H9 (cell line): ENCODE results near the gene TMEM238. TPM values are rescaled to one million over a fixed set of nuclear protein-coding genes. Genes with fewer than 3 reads are reported as not detected.

Experiments used
- DNase-seq: peaks from one replicate; pipeline ENCODE4 v3.0.0-alpha.2; 2017
- H2AFZ ChIP-seq: one replicate; pipeline ENCODE4 v1.6.1; 2013; ENCODE audit warnings: mild to moderate bottlenecking, low read length, control low read depth, moderate library complexity
- H2AK5ac ChIP-seq: 2 replicates; pipeline ENCODE4 v1.6.1; 2013; ENCODE audit warnings: low read length, control low read depth, mixed read lengths; ENCODE audit not compliant: insufficient read length
- H2BK120ac ChIP-seq: one replicate; pipeline ENCODE4 v1.6.1; 2013; ENCODE audit warnings: low read depth, mild to moderate bottlenecking, low read length, control low read depth, inconsistent platforms; ENCODE audit not compliant: poor library complexity, severe bottlenecking
- H2BK12ac ChIP-seq: 2 replicates; pipeline ENCODE4 v1.6.1; 2013; ENCODE audit warnings: low read length, control low read depth, mixed read lengths, low read depth; ENCODE audit not compliant: insufficient read length
- H2BK15ac ChIP-seq: 2 replicates; pipeline ENCODE4 v1.6.1; 2013; ENCODE audit warnings: low read depth, low read length, control low read depth
- H2BK20ac ChIP-seq: one replicate; pipeline ENCODE4 v1.6.1; 2013; ENCODE audit warnings: low read depth, mild to moderate bottlenecking, low read length, control low read depth, inconsistent platforms; ENCODE audit not compliant: poor library complexity, severe bottlenecking
- H2BK5ac ChIP-seq: 2 replicates; pipeline ENCODE4 v1.6.1; 2013; ENCODE audit warnings: low read length, control low read depth, mixed read lengths; ENCODE audit not compliant: insufficient read length
- H3K14ac ChIP-seq: 2 replicates; pipeline ENCODE4 v1.6.1; 2013; ENCODE audit warnings: low read length, control low read depth; ENCODE audit not compliant: insufficient read depth
- H3K18ac ChIP-seq: 2 replicates; pipeline ENCODE4 v1.6.1; 2013; ENCODE audit warnings: low read depth, mild to moderate bottlenecking, mixed read lengths, low read length, control low read depth; ENCODE audit not compliant: insufficient read length
- H3K23ac ChIP-seq: 2 replicates; pipeline ENCODE4 v1.6.1; 2013; ENCODE audit warnings: low read length, control low read depth, mixed read lengths, low read depth; ENCODE audit not compliant: insufficient read length
- H3K23me2 ChIP-seq: 2 replicates; pipeline ENCODE4 v1.6.1; 2013; ENCODE audit warnings: low read depth, mild to moderate bottlenecking, mixed read lengths, low read length, control low read depth; ENCODE audit not compliant: insufficient read length, poor library complexity, severe bottlenecking
- H3K27ac ChIP-seq: 2 replicates; pipeline ENCODE4 v1.5.1; 2013; ENCODE audit warnings: low read length, control low read depth, mixed read lengths, low read depth; ENCODE audit not compliant: insufficient read length
- H3K27me3 ChIP-seq: 2 replicates; pipeline ENCODE4 v1.6.1; 2013; ENCODE audit warnings: low read length, control low read depth, inconsistent platforms; ENCODE audit not compliant: insufficient read depth
- H3K4ac ChIP-seq: 2 replicates; pipeline ENCODE4 v1.6.1; 2013; ENCODE audit warnings: low read depth, mild to moderate bottlenecking, control low read depth, inconsistent platforms, low read length, moderate library complexity
- H3K4me1 ChIP-seq: 2 replicates; pipeline ENCODE4 v1.6.1; 2013; ENCODE audit warnings: low read length, control low read depth, inconsistent platforms; ENCODE audit not compliant: insufficient read depth
- H3K4me2 ChIP-seq: 2 replicates; pipeline ENCODE4 v1.6.1; 2013; ENCODE audit warnings: low read length, control low read depth, mixed read lengths; ENCODE audit not compliant: insufficient read length, insufficient read depth
- H3K56ac ChIP-seq: 2 replicates; pipeline ENCODE4 v1.6.1; 2013; ENCODE audit warnings: low read depth, mild to moderate bottlenecking, mixed read lengths, low read length, control low read depth; ENCODE audit not compliant: insufficient read length
- H3K79me1 ChIP-seq: 2 replicates; pipeline ENCODE4 v1.6.1; 2013; ENCODE audit warnings: low read depth, mild to moderate bottlenecking, moderate library complexity, low read length, control low read depth, inconsistent platforms; ENCODE audit not compliant: insufficient read depth, poor library complexity, severe bottlenecking
- H3K79me2 ChIP-seq: 2 replicates; pipeline ENCODE4 v1.6.1; 2013; ENCODE audit warnings: low read length, control low read depth, inconsistent platforms; ENCODE audit not compliant: insufficient read depth
- H3K9ac ChIP-seq: 2 replicates; pipeline ENCODE4 v1.6.1; 2013; ENCODE audit warnings: low read length, control low read depth, mixed read lengths; ENCODE audit not compliant: insufficient read length; ENCODE audit errors: extremely low read depth
- H3K9me3 ChIP-seq: one replicate; pipeline ENCODE4 v1.6.1; 2013; ENCODE audit warnings: low read depth, low read length, inconsistent platforms; ENCODE audit not compliant: control insufficient read depth
- H3T11ph ChIP-seq: one replicate; pipeline ENCODE4 v1.6.1; 2013; ENCODE audit warnings: mild to moderate bottlenecking, low read length, control low read depth, inconsistent platforms
- H4K20me1 ChIP-seq: one replicate; pipeline ENCODE4 v1.6.1; 2013; ENCODE audit not compliant: control insufficient read depth, insufficient read length, insufficient read depth
- H4K5ac ChIP-seq: 2 replicates; pipeline ENCODE4 v1.6.1; 2013; ENCODE audit warnings: low read depth, mild to moderate bottlenecking, mixed read lengths, low read length, control low read depth; ENCODE audit not compliant: insufficient read length
- H4K8ac ChIP-seq: replicated peaks from 2 replicates; pipeline ENCODE4 v1.6.1; 2013; ENCODE audit warnings: low read length, control low read depth, mixed read lengths, low read depth; ENCODE audit not compliant: insufficient read length
- H4K91ac ChIP-seq: 2 replicates; pipeline ENCODE4 v1.6.1; 2013; ENCODE audit warnings: low read depth, mild to moderate bottlenecking, moderate library complexity, mixed read lengths, low read length, control low read depth; ENCODE audit not compliant: insufficient read length
- H3K27ac Mint-ChIP-seq, 3 experiments: 2 replicates in 2 of 3; 3 replicates in 1 of 3; pipeline ENCODE4 v1.8.0; 2020 to 2021; ENCODE audit warnings: mixed read lengths in 3 of 3, mild to moderate bottlenecking in 1 of 3, moderate library complexity in 1 of 3
- H3K27me3 Mint-ChIP-seq: 2 replicates; pipeline ENCODE4 v1.8.0; 2021; ENCODE audit warnings: low read depth, mild to moderate bottlenecking, moderate library complexity, mixed read lengths
- H3K36me3 Mint-ChIP-seq, 3 experiments: 2 replicates in 2 of 3; 3 replicates in 1 of 3; pipeline ENCODE4 v1.8.0; 2020 to 2021; ENCODE audit warnings: low read depth in 3 of 3, mixed read lengths in 3 of 3; ENCODE audit not compliant: insufficient read depth in 1 of 3
- H3K4me1 Mint-ChIP-seq, 2 experiments: 2 replicates each; pipeline ENCODE4 v1.8.0; 2020; ENCODE audit warnings: mixed read lengths in 2 of 2
- H3K4me3 Mint-ChIP-seq, 2 experiments: 2 replicates in 1 of 2; 3 replicates in 1 of 2; pipeline ENCODE4 v1.8.0; 2020 to 2021; ENCODE audit warnings: mild to moderate bottlenecking in 2 of 2, mixed read lengths in 2 of 2, moderate library complexity in 1 of 2
- H3K9me3 Mint-ChIP-seq, 2 experiments: 2 replicates in 1 of 2; 3 replicates in 1 of 2; pipeline ENCODE4 v1.8.0; 2020; ENCODE audit warnings: mild to moderate bottlenecking in 2 of 2, mixed read lengths in 2 of 2, moderate library complexity in 1 of 2
- WGBS: extraction: QIAGEN DNeasy Blood & Tissue Kit; methylation state at CpG from one replicate; pipeline ENCODE4 v1.1.7; 2013; ENCODE audit warnings: missing lambda C conversion rate, low lambda C conversion rate, mixed read lengths; ENCODE audit not compliant: insufficient read length; ENCODE audit errors: extremely low coverage; 5-methylcytosine and 5-hydroxymethylcytosine counted together
- total RNA-seq: library from RNA; stranded (reverse); gene quantifications from 2 replicates; pipeline ENCODE4 v1.2.1, GENCODE V29; 2021
- TF ChIP-seq, protein P1 (sequence below): fragments of 200-600 bp; sonication (generic); conservative IDR thresholded peaks from 3 replicates; pipeline ENCODE4 v1.8.0; 2021; ENCODE audit warnings: antibody characterized with exemption, mild to moderate bottlenecking

Gene TMEM238
- total RNA-seq, 1 experiment from 2014 or later = 4.8 TPM

- Histone ChIP-seq H2BK20ac (no peak overlapping the region), H4K91ac (no peak overlapping the region), H3K79me2 (no peaks in the 10 kb centered on the region), H4K5ac (no peak overlapping the region), H3K4me2 (no peak overlapping the region), H2BK12ac (no peak overlapping the region), H3K14ac (peak overlapping the region; percentile 23), H2AK5ac (no peak overlapping the region), H3K27me3 (peaks cover 5% of the 10 kb centered on the region; the same call in 1 of the 2 replicates), H4K20me1 (no peaks in the 10 kb centered on the region), H4K8ac (no peak overlapping the region), H2AFZ (no peak overlapping the region), H3K18ac (no peak overlapping the region), H2BK120ac (no peak overlapping the region), H3K4ac (no peak overlapping the region), H3K23me2 (peaks cover 3% of the 10 kb centered on the region), H3K27ac (no peak overlapping the region), H3K23ac (no peak overlapping the region), H3K9ac (no peak overlapping the region), H3K9me3 (no peaks in the 10 kb centered on the region), H3K79me1 (no peaks in the 10 kb centered on the region), H3T11ph (no peak overlapping the region), H3K4me1 (peaks cover 2% of the 10 kb centered on the region; the same call in 1 of the 2 replicates), H2BK5ac (no peak overlapping the region), H3K56ac (no peak overlapping the region), H2BK15ac (no peak overlapping the region)
- peak overlapping the region; percentile 75 to 99 (median 92); a peak in 5 of 7 replicates for H3K27ac Mint-ChIP-seq
- no peaks in the 10 kb centered on the region; a peak in 1 of 5 replicates for H3K9me3 Mint-ChIP-seq
- no peak for DNase-seq
- peaks cover 20 to 62% (median 47%) of the 10 kb centered on the region in 3 experiments; a peak in 6 of 7 replicates for H3K36me3 Mint-ChIP-seq
- H3K4me3 Mint-ChIP-seq = peak overlapping the region; percentile 22 to 72; a peak in 3 of 5 replicates
- peaks cover 53 to 73% of the 10 kb centered on the region in 2 experiments for H3K4me1 Mint-ChIP-seq
- TF ChIP-seq, protein P1, sequence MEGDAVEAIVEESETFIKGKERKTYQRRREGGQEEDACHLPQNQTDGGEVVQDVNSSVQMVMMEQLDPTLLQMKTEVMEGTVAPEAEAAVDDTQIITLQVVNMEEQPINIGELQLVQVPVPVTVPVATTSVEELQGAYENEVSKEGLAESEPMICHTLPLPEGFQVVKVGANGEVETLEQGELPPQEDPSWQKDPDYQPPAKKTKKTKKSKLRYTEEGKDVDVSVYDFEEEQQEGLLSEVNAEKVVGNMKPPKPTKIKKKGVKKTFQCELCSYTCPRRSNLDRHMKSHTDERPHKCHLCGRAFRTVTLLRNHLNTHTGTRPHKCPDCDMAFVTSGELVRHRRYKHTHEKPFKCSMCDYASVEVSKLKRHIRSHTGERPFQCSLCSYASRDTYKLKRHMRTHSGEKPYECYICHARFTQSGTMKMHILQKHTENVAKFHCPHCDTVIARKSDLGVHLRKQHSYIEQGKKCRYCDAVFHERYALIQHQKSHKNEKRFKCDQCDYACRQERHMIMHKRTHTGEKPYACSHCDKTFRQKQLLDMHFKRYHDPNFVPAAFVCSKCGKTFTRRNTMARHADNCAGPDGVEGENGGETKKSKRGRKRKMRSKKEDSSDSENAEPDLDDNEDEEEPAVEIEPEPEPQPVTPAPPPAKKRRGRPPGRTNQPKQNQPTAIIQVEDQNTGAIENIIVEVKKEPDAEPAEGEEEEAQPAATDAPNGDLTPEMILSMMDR = no peak
- WGBS = no CpG with 5 or more reads among the region's 10 CpGs
- peaks cover 22% of the 10 kb centered on the region for H3K27me3 Mint-ChIP-seq
These were observed 36.6 kb downstream of the TMEM238 start for GRCh38 chr19:55347442-55348009.
